HG03064 (cell line): ENCODE results near the gene FLACC1.
A peak's percentile ranks its signal among the peaks of the same experiment; 100 is the strongest.
"Not testable (repeated sequence)": the region's sequence is repeated elsewhere in the genome, so short reads cannot be mapped to it uniquely, and the experiment has no call there.

Experiments
- ATAC-seq: cut with Tn5 transposase; IDR thresholded peaks from one replicate; pipeline ENCODE4 v1.9.1; 2021; ENCODE audit warnings: low read depth; ENCODE audit not compliant: unreplicated experiment

FLACC1 gene

GRCh38 chr2:201257956-201258665, 99.0 kb downstream of the FLACC1 start:
- peak; percentile 66 for ATAC-seq

- peak; percentile 36 for ATAC-seq
Observed at GRCh38 chr2:201257381-201257955, 99.7 kb downstream of the FLACC1 start.

- ATAC-seq, result no peak
Observed at GRCh38 chr2:201256082-201256481, 101.1 kb downstream of the FLACC1 start.

DNA sequence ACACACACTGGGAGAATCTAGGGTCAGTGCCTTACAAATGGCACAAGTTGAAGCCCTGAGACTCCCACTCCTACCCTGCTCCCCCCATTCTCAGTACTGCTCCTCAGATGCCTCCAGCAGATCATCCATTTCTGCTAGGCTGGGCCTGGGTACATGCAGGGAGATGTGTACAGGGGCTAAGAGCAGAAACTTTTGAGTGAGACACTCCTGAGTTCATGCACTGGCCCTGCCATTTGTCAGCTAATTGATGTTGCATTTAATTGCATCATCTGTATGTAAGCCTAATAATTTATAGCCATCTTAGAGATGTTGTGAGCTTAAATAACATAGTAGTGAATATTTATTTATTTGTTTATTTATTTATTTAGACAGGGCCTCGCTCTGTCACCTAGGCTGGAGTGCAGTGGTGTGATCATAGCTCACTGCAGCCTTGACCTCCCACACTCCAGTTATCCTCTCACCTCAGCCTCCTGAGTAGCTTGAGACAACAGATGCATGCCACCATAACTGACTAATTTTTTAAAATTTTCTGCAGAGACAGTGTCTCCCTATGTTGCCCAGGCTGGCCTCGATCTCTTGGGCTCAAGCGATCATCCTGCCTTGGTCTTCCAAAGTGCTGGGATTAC, 101.6 kb downstream of the FLACC1 start:
- no peak for ATAC-seq

- no peak for ATAC-seq
Observed at GRCh38 chr2:201254081-201254730, 102.9 kb downstream of the FLACC1 start.

GRCh38 chr2:201250741-201251140, 106.4 kb downstream of the FLACC1 start:
- no peak for ATAC-seq

- ATAC-seq, result no peak
Observed at GRCh38 chr2:201249889-201250288, 107.3 kb downstream of the FLACC1 start.

DNA sequence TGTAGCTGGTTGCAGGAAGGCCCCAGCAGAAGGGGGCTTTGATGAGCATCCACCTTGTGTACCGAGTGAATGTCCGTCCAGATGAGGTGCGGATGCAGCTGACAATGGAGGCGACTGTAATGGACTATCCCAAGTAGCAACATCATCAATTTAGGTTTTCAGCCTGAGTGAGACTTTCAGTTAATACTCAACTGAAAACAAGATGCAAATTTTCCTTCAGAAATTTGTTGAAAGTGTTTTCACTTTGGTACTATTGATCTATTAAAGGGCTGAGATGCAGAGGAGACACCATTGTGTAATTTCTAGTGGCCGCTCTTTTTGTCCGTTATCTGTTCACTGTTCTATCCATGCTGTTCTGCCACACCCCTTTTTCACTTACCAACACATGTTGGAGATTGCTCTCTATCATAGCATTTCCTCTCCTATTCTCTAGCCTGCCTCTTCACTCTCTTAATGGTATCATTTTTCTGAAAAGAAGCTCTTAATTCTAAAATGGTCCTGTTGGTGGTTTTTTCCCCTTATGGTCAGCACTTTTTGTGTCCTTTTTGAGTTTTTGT, 108.8 kb downstream of the FLACC1 start:
- ATAC-seq, result peak; percentile 47

- no peak for ATAC-seq
Observed at GRCh38 chr2:201246280-201246679, 110.9 kb downstream of the FLACC1 start.

- no peak for ATAC-seq
Observed at GRCh38 chr2:201244829-201245228, 112.3 kb downstream of the FLACC1 start.

DNA sequence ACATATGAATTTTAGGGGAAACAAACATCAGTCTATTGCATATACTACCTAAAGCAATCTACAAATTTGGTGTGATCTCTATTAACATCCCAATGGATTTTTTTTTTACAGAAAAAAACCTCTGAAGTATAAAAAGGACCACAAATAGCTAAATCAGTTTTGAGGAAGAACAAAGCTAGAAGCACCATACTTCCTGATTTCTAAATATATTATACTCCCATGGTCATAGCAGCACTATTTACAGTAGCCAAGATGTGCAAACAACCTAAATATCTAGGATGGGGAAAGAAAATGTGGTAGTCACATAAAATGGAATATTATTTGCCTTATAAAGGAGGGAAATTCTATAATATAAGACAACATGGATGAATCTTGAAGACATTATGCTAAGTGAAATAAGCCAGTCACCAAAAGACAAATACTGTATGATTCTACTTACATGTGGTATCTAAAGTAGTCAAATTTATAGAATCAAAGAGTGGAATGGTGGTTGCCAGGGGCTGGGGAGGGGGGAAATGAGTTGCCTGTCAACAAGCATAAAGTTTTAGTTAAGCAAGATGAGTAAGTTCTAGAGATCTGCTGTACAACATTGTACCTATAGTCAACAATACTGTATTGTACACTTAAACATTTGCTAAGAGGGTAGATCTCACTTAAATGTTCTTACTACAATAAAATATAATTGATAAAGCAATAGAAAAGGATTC, 114.4 kb downstream of the FLACC1 start:
- ATAC-seq, result no peak

GRCh38 chr2:201239167-201239935, 117.8 kb downstream of the FLACC1 start:
- not testable (repeated sequence) for ATAC-seq
